IPS-11a (cell line): Measurements from ENCODE around the gene CLMP.
"Not testable (repeated sequence)": the region's sequence is repeated elsewhere in the genome, so short reads cannot be mapped to it uniquely, and the experiment has no call there.

Experiments used
- H3K4me3 ChIP-seq: one replicate; pipeline ENCODE4 v1.5.1; 2013; ENCODE audit warnings: low read depth, low read length, control low read depth

CLMP gene

GRCh38 chr11:123169821-123170220, 25.2 kb downstream of the CLMP start:
- no peak overlapping the region for H3K4me3 ChIP-seq

DNA sequence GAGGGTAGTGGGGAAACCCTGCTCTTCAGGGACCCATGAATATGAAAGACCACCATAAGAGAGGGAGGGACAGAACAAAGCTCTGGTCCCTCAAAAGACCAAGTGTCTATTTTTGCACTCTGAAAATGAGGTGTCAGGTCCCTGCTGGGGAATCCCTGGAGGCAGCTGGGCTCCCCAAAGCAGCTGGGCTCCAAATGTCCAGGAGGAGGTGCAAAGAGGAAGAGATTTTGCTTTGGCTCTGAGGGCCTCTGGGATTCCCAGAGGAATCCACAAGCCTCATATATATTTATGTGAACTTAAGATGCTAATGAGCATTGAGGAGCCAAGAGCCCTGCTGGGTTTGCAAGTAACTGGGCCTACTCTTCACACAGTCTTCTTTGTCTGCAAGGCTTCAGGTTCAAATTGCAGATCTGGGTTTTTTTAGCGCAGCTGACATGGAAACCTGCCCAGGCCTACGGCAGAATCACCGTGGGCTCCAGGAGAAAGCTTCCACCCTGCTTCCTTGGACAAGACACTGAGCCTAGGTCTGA, 26.0 kb downstream of the CLMP start:
- H3K4me3 ChIP-seq: no peak overlapping the region

- H3K4me3 ChIP-seq: no peak overlapping the region
Observed at GRCh38 chr11:123168241-123168640, 26.8 kb downstream of the CLMP start.

DNA sequence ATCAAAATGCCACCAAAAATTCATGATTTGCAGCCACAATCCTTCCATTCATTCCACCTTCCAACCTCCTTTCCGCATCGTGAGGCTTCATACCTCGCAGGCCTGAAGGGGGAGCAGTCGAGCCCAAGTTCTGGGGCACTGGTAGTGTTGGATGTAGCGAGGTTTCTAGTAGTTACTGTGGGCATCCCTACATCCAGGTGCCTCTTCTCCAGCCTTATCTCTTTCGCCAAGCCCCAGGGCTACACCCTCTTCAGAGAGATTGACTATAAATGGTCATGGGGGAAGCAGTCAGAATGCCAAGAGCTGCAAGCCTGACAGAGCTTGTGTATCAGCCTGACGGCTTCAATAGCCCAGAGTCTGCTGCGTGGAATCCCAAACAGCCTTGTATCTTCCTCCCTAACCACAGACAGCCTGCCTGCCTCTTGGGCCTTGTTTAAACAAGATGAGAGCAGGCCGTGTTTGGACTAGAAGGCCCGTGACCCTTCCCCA, 28.9 kb downstream of the CLMP start:
- H3K4me3 ChIP-seq: no peak overlapping the region

DNA sequence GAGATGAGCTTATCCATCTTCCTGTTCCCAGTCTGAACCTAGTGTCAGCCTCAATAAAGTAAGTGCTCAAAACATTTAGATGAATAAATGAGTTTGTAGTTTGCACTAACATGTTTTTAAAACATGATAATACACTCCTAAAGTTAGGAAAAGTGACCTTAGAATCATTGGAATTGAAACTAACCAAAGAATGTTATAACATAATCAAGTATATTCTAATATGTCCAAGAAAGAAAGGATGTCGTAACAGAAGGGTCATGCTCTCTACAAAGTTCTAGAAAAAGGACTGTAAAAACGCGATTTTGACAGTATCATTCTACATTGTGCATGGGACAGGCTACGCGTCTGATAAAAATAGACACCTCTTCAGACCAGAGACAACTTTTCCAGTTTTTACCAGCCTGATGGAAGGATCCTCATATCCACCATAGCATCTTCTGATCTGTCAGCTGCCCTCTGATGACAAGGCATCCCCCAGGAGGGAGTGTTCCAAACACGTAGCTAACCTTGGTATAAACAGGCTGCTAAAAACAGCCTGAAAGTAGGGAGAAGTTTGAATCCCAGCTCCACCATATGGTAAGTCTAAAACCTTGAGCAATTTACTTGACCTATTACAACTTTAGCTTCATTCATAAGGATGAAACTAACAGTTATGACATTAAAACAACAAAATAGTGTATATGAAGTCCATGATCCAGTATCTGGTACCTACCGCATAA, 30.2 kb downstream of the CLMP start:
- H3K4me3 ChIP-seq: no peak overlapping the region

- H3K4me3 ChIP-seq: no peak overlapping the region
Observed at GRCh38 chr11:123163621-123164020, 31.4 kb downstream of the CLMP start.

DNA sequence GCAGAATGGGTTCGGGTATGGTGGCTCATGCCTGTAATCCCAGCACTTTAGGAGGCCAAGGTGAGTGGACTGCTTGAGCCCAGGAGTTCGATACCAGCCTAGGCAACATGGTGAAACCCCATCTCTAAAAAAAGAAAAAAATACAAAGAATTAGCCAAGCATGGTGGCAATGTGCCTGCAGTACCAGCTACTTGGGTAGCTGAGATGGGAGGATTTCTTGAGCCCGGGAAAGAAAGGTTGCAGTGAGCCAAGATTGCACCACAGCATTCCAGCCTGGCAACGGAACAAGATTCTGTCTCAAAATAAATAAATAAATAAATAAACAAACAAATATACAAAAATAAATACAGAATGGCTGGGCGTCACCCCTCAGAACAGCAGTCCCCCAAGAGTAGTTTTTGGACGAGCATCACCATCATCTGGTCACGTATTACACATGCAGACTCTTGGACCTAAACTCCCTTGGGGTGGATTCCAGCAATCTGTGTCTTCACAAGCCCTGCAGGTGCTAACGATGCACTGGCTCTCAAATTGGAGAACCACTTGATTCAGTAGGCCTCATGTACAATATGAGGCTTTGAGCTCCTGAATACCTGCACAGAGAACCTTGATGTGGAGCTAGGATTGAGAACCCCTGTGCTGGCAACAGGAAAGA, 33.5 kb downstream of the CLMP start:
- no peak overlapping the region for H3K4me3 ChIP-seq

DNA sequence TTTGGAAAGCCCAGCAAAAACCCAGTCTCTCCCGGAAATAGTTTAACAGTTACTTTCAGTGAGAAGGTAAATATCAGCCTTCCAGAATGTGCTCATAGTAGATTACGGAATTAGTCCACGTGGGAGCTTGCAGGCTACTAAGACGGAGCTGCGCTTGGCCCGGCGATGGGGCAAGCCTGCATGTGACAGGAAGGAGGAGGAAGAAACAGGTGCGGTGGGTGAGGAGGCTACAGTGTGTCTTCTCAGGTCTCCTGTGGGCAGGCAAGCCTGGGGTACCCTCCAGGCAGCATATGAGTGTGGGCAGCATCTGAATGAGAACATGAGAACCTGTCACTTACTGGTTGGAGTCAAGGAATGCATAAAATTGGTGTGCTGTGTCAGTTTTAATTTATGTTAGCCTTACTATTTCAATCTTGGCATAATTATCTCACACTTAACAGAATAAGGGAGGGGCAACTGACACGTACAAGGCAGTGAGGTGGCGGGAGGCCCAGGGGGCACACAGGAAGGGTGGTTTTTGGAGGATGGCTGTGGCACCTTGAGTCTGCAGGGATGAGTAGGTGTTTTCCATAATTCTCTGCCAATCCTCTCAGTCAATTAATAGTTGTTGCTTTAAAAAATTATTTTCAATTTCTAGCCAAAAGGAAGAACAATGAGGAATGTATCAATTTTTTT, 35.7 kb downstream of the CLMP start:
- no peak overlapping the region for H3K4me3 ChIP-seq

GRCh38 chr11:123158033-123159003, 36.7 kb downstream of the CLMP start:
- H3K4me3 ChIP-seq: no peak overlapping the region

DNA sequence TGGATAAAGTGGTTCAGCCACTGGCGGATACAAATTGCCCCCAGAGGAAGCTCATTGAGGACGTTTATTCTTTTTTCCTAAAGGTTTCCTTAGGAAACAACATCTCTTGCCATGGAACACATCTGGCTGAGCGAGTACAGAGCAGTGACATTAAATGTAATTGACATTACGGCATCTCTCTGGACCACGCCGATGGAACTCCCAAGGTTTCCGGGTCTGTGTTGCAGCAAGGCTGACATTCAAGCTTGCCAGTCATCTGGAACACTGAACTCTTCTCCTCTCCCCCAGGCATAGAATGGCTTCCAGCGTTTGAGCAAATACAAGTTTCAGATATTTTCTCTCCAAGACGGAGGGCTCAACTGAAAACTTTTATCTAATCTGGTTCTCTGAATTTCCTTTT, 42.1 kb downstream of the CLMP start:
- no peak overlapping the region for H3K4me3 ChIP-seq

DNA sequence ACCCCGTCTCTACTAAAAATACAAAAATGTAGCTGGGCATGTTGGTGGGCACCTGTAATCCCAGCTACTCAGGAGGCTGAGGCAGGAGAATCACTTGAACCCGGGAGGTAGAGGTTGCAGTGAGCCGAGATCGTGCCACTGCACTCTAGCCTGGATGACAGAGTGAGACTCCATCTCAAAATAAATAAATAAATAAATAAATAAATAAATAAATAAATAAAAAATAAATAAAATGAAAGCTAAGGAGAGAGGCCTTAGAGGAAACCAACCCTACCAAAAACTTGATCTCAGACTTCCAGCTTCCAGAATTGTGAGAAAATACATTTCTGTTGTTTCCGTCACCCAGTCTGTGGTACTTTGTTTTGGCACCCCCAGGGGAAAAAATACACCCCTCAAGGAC, 42.7 kb downstream of the CLMP start:
- not testable (repeated sequence) for H3K4me3 ChIP-seq

GRCh38 chr11:123151796-123152195, 43.3 kb downstream of the CLMP start:
- no peak overlapping the region for H3K4me3 ChIP-seq

DNA sequence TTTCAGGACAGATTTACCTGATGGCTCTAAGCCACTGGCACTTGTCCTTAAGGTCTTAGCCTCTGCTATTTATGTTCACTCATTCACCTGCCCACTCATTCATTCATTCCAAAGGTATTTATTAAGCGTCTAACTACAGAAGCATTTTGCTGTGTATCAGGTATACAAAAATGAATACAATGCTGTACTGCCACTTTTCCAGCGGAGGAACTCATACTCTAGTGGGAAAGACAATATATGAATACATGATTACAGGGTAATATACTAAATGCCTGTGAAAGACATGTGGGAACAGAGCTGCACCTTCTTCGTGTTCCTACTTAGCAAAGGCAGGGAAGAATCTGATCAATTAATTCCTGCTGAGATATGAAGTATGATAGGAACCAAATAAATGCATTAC, 43.7 kb downstream of the CLMP start:
- H3K4me3 ChIP-seq: no peak overlapping the region

DNA sequence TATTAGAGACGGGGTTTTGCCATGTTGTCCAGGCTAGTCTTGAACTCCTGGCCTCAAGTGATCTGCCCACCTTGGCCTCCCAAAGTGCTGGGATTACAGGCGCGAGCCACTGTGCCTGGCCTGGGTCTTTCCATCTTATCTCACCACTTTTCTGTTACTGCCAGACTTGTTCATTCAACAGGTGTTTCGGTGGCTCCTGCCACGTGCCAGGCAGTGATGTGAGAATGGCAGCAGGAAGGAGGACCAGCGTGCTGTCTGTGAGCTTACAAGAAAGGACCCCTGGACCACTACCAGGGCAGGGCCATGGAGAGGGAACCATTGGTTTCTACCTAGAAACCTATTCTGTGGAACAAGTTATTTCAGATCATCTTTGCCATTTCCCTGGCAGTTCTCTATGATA, 44.2 kb downstream of the CLMP start:
- H3K4me3 ChIP-seq: no peak overlapping the region

DNA sequence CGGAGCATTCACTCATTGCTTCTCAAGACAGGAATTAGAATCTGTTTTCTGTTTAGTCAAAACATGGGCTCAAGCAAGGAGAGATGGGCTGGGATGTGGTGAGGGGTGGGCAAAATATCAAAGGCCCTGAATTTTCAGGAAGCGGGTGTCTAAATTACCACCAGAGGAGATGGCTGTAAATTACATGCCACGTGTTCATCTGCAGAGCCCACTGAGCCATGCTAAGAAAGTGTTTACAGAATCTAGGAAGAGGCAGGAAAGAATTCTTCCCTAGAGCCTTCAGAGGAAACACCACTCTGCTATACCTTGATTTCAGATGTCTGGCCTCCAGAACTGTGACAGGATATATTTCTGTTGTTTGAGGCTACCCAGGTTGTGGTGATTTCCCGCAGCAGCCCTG, 46.1 kb downstream of the CLMP start:
- H3K4me3 ChIP-seq: no peak overlapping the region

- no peak overlapping the region for H3K4me3 ChIP-seq
Observed at GRCh38 chr11:123145661-123146060, 49.4 kb downstream of the CLMP start.

DNA sequence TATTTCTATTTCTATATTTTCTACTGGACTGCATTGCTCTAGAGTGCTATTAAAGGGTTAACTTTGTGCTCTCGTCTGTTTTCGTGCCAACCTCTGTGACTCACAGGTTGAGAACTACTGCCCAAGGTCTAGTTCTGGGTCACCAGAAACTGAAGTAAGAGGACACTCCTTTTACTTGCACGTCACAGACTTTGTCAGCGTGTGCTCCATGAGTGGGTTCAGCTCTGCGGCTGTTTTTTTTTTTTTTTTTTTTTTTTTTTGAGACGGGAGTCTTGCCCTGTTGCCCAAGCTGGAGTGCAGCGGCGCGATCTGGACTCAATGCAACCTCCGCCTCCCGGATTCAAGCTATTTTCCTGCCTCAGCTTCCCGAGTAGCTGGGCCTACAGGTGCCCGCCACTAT, 49.8 kb downstream of the CLMP start:
- H3K4me3 ChIP-seq: no peak overlapping the region

GRCh38 chr11:123144707-123145106, 50.3 kb downstream of the CLMP start:
- no peak overlapping the region for H3K4me3 ChIP-seq

- H3K4me3 ChIP-seq: no peak overlapping the region
Observed at GRCh38 chr11:123143921-123144320, 51.1 kb downstream of the CLMP start.

DNA sequence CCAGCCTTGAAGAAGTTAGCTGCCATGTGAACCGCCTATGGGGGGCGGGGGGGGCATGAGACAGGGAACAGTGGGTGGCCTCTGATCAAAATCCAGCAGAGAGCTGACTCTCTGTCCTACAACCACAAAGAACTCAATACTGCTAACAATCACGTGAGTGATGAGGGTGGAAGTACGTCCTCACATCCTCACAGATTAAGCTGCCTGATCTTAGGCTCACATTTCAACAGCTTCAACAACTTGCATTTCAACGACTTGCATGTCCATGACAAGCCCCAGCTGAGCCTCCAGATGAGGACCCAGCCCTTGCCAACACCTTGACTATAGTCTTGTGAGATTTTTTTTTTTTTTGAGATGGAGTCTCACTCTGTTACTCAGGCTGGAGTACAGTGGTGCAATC, 51.6 kb downstream of the CLMP start:
- H3K4me3 ChIP-seq: no peak overlapping the region

- H3K4me3 ChIP-seq: no peak overlapping the region
Observed at GRCh38 chr11:123139206-123139605, 55.8 kb downstream of the CLMP start.
